Colonic mucosa (tissue), 4 donors: Measurements from ENCODE around the gene ST6GALNAC5. TPM values are rescaled to one million over a fixed set of nuclear protein-coding genes. Genes with fewer than 3 reads are reported as not detected.

Experiments used
- DNase-seq: peaks from one replicate; pipeline ENCODE4 v3.0.0-alpha.2; 2020
- H3K27ac ChIP-seq: fragments of 200-600 bp; one replicate; pipeline ENCODE4 v1.8.0; 2021
- H3K27me3 ChIP-seq: fragments of 200-600 bp; one replicate; pipeline ENCODE4 v1.8.0; 2021
- H3K36me3 ChIP-seq: fragments of 200-600 bp; one replicate; pipeline ENCODE4 v1.8.0; 2021
- H3K4me1 ChIP-seq: fragments of 200-600 bp; one replicate; pipeline ENCODE4 v1.8.0; 2021; ENCODE audit warnings: mild to moderate bottlenecking
- H3K4me3 ChIP-seq: fragments of 200-600 bp; one replicate; pipeline ENCODE4 v1.8.0; 2021
- H3K9ac ChIP-seq, 2 donors: one replicate each; pipeline ENCODE4 v1.7.0; 2013; ENCODE audit warnings: control low read depth in 2 of 2, low read depth in 2 of 2, low read length in 2 of 2
- H3K9me3 ChIP-seq: fragments of 200-600 bp; one replicate; pipeline ENCODE4 v1.8.0; 2021
- intact Hi-C: fragments of 100-400 bp; cut with DNase I; formaldehyde crosslinking; loops from one replicate; pipeline ENCODE4 v1.14.1; 2022
- total RNA-seq, 2 donors: library from RNA; stranded (reverse); fragmentation: NEBNext Ultra II Directional in 1 of 2; extraction: Animal tissue kit (Norgen Biotek cat#: 25700) in 1 of 2; gene quantifications; one replicate each; pipeline ENCODE4 v1.2.1, GENCODE V29; 2021
- TF ChIP-seq, protein P1 (sequence below): fragments of 200-600 bp; IDR thresholded peaks from one replicate; pipeline ENCODE4 v1.8.0; 2022; ENCODE audit warnings: antibody characterized with exemption, mild to moderate bottlenecking
- donor health status: healthy.
- donor health status: DM: no; HTN: no; CAD: no.
- donor health status: DM: no; HTN: no; CAD: no.

Gene ST6GALNAC5
- total RNA-seq, 2 donors from 2014 or later: 2.1 to 2.2 TPM

DNA sequence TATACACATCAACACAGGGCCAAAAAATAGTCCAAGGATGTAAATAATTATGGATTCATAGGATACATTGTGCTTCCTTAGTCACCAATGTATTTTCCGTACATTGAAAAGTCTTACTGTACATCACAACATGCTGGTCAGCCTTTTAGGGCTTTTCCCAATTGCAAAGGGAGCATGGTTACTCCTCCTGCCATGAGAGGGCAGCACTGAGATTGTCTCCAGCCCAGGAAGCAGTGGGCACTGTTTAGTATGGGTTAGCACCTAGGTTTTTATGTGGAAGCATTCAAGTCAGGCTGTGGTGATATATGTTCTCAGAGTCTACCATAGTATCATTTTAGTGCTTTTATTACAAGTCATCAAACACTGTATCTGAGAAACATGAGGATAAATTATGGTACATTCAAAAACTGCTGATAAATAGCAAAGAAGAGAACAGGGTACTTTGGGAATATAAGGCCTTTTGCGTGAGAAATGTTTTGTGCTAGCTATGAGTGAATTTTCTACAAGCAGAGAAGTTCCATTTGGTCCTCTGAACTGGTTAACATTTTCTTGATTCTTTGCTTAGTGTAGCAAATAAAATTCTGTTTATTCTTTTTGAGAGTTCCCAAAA, 34.0 kb downstream of the ST6GALNAC5 start:
- Histone ChIP-seq H3K9me3 (no peaks in the 10 kb centered on the region), H3K36me3 (no peaks in the 10 kb centered on the region), H3K9ac (no peak overlapping the region), H3K27ac (no peak overlapping the region), H3K4me3 (no peak overlapping the region), H3K4me1 (no peaks in the 10 kb centered on the region), H3K27me3 (no peaks in the 10 kb centered on the region)
- TF ChIP-seq, protein P1, sequence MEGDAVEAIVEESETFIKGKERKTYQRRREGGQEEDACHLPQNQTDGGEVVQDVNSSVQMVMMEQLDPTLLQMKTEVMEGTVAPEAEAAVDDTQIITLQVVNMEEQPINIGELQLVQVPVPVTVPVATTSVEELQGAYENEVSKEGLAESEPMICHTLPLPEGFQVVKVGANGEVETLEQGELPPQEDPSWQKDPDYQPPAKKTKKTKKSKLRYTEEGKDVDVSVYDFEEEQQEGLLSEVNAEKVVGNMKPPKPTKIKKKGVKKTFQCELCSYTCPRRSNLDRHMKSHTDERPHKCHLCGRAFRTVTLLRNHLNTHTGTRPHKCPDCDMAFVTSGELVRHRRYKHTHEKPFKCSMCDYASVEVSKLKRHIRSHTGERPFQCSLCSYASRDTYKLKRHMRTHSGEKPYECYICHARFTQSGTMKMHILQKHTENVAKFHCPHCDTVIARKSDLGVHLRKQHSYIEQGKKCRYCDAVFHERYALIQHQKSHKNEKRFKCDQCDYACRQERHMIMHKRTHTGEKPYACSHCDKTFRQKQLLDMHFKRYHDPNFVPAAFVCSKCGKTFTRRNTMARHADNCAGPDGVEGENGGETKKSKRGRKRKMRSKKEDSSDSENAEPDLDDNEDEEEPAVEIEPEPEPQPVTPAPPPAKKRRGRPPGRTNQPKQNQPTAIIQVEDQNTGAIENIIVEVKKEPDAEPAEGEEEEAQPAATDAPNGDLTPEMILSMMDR: peak; percentile 44
- no peak for DNase-seq
- intact Hi-C loops: no loop called here

DNA sequence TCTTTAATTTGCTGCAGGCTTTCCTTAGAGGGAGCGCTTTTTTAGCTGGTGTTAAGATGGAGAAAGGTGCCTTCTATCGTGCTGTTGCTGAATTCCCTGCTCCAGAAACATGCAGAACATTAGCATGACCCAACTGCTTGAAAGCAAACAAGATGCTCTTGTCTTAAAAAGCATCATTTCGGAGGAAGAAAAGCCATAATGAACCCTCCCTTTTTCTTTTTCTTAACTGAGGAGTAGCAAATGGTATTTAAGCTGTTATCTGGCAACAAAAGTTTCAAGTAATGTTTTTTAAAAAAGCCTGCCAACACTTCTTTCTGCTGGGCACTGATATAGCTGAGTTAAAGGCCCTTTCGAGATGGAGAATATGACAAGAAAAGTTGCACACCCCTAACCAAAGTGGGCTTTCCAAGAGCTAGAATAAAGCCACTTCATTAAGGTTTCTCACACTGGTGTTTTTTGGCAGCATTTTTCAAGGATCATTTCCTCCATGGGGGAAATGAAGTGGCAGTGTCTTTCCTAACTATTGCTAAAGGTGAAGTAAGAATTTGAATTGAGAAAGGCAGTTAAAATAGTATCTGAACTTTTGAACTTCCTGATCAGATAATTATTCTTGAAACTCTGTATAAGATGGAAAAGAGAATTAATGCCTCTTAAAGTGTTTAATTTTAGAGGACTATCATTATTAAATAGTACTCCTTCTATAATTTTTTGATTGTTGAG, 38.8 kb downstream of the ST6GALNAC5 start:
- Histone ChIP-seq H3K27ac (no peak overlapping the region), H3K9me3 (no peaks in the 10 kb centered on the region), H3K4me1 (no peaks in the 10 kb centered on the region), H3K9ac (no peak overlapping the region), H3K27me3 (no peaks in the 10 kb centered on the region), H3K36me3 (no peaks in the 10 kb centered on the region), H3K4me3 (no peak overlapping the region)
- intact Hi-C loops: no loop called here
- no peak for DNase-seq
- TF ChIP-seq, protein P1: no peak

DNA sequence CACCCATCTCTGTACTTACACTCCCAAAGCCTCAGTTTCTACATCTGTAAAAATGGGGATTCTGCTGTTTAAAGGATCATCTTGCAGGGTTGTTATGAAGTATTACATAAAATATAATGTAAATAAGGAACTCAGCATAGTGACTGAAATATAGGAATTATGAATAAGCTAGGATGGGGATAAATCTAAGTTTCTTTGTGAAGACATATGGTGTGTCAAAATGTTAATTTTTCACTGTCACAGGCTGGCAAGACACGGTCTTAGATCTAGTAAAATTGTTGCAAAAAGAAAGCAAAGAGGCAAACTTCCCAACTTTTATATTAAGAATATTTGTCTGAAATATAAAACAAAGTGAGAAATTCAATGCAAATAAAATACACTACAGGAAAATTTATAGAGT, 42.0 kb downstream of the ST6GALNAC5 start:
- Histone ChIP-seq H3K4me1 (no peaks in the 10 kb centered on the region), H3K9me3 (no peaks in the 10 kb centered on the region), H3K27ac (no peak overlapping the region), H3K27me3 (no peaks in the 10 kb centered on the region), H3K4me3 (no peak overlapping the region), H3K9ac (no peak overlapping the region), H3K36me3 (no peaks in the 10 kb centered on the region)
- DNase-seq: no peak
- TF ChIP-seq, protein P1: no peak
- intact Hi-C loops: no loop called here

DNA sequence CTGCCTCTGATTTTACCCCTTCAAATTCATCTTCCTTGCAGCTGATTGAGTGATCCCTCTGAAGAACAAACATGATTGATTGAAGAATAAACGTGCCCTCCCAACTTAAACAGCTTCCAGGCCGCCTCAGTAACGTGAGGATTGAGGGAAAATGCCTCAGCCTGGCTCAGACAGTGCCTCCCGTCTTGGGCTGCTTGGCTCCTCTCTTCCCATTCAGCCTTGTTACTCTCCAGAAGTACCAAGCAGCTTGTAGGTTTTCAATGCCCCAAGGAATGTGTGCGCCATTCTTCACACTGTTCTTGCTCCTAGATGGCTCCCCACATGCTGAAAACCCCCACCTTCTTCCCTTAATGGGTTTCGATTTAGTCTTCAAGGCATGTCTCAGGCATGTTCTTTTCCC, 51.8 kb downstream of the ST6GALNAC5 start:
- Histone ChIP-seq H3K9ac (no peak overlapping the region), H3K4me1 (no peaks in the 10 kb centered on the region), H3K36me3 (no peaks in the 10 kb centered on the region), H3K27ac (no peak overlapping the region), H3K4me3 (no peak overlapping the region), H3K27me3 (no peaks in the 10 kb centered on the region), H3K9me3 (no peaks in the 10 kb centered on the region)
- intact Hi-C loops: no loop called here
- TF ChIP-seq, protein P1: no peak
- DNase-seq: no peak

DNA sequence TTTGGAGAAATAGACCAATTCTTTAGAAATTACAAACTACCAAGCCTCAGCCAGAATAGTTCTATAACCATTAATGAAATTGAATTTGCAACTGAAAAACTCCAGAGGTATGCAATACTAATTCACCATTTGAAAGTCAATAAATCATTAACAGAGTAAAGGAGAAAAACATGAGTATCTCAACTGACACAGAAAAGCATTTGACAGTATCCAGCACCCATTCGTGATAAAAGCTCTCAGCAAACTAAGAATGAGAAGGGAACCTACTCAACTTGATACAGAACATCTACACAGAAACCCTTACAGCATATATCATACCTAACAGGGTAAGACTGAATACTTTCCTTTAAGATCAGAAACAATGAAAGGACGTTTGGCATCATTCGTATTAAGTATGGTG, 54.3 kb downstream of the ST6GALNAC5 start:
- no peak overlapping the region for H3K27ac ChIP-seq
- no peak overlapping the region for H3K9ac ChIP-seq
- intact Hi-C loops: no loop called here
- no peaks in the 10 kb centered on the region for H3K27me3 ChIP-seq
- no peak overlapping the region for H3K4me3 ChIP-seq
- H3K9me3 ChIP-seq: no peaks in the 10 kb centered on the region
- DNase-seq: no peak
- TF ChIP-seq, protein P1: no peak
- H3K4me1 ChIP-seq: no peaks in the 10 kb centered on the region
- H3K36me3 ChIP-seq: no peaks in the 10 kb centered on the region
